Ovary (tissue), 9 donors: ENCODE results near the gene TMED5. TPM values are rescaled to one million over a fixed set of nuclear protein-coding genes. Genes with fewer than 3 reads are reported as not detected.

Experiments used
- DNase-seq, 5 donors: peaks; one replicate each; pipeline ENCODE4 v3.0.0-alpha.2; 2019 to 2020
- H3K27ac ChIP-seq, 2 donors: fragments of 200-600 bp; one replicate each; pipeline versions ENCODE4 v1.5.1 to v1.8.0; 2019 to 2022
- H3K27me3 ChIP-seq: fragments of 200-600 bp; one replicate; pipeline ENCODE4 v1.8.0; 2022
- H3K36me3 ChIP-seq: fragments of 200-600 bp; sonication (generic); one replicate; pipeline ENCODE4 v1.5.1; 2019
- H3K4me1 ChIP-seq: one replicate; pipeline ENCODE4 v1.8.1; 2013; ENCODE audit warnings: mild to moderate bottlenecking, moderate library complexity; ENCODE audit not compliant: insufficient read depth
- H3K4me3 ChIP-seq: fragments of 200-600 bp; sonication (generic); one replicate; pipeline ENCODE4 v1.5.1; 2017
- H3K9me3 ChIP-seq, 2 donors: fragments of 200-600 bp in 1 of 2; sonication (generic) in 1 of 2; one replicate each; pipeline versions ENCODE4 v1.5.1 to v1.8.1; 2013 to 2019; ENCODE audit warnings: mild to moderate bottlenecking in 1 of 2, moderate library complexity in 1 of 2
- CTCF ChIP-seq, 3 donors: fragments of 450-650 bp in 2 of 3; fragments of 200-600 bp in 1 of 3; IDR thresholded peaks; one replicate each; pipeline versions ENCODE4 v1.5.1 to v1.8.0; 2016 to 2022; ENCODE audit warnings: antibody characterized with exemption in 3 of 3, mild to moderate bottlenecking in 1 of 3
- EP300 ChIP-seq: sonication (generic); formaldehyde crosslinking; IDR thresholded peaks from one replicate; pipeline ENCODE4 v1.6.1; 2017; ENCODE audit warnings: antibody characterized with exemption
- POLR2A ChIP-seq: fragments of 450-650 bp; IDR thresholded peaks from one replicate; pipeline ENCODE4 v1.6.1; 2017; ENCODE audit warnings: antibody characterized with exemption, mild to moderate bottlenecking, moderate library complexity
- WGBS, 3 donors: extraction: QIAGEN DNeasy Blood & Tissue Kit in 1 of 3; methylation state at CpG; one replicate each; pipeline versions ENCODE4 v1.1.5 to v1.1.7; 2013 to 2017; 5-methylcytosine and 5-hydroxymethylcytosine counted together
- intact Hi-C, 4 donors: fragments of 100-400 bp; cut with DNase I; formaldehyde crosslinking; loops; one replicate each; pipeline versions ENCODE4 v1.11.0 to v1.15.1; 2022 to 2023
- polyA plus RNA-seq, 2 donors: library from polyadenylated mRNA; stranded (reverse); fragments of 200-250 nt in 1 of 2; fragments of 350-450 nt in 1 of 2; fragmentation: Illumina TruSeq in 1 of 2; extraction: RNeasy Lipid Tissue Mini Kit (QIAGEN cat#74804) in 1 of 2; gene quantifications; one replicate each; pipeline ENCODE4 v1.2.3, GENCODE V29; 2013 to 2014
- total RNA-seq, 7 donors: library from RNA; depleted of rRNA in 2 of 7; stranded (reverse); fragments of >200 nt in 2 of 7; fragmentation: NEBNext Ultra II Directional in 3 of 7; extraction: Animal tissue kit (Norgen Biotek cat#: 25700) in 3 of 7; gene quantifications; one replicate each; pipeline versions ENCODE4 v1.1.0 to v1.2.4, GENCODE V29; 2016 to 2023
- donor health status: DM: no; HTN: no; CAD: no; lungs with moderate emphysema.
- donor health status: DM: no; HTN: no; CAD: no.
- donor health status: Bipolar disorder and iron deficiency.
- donor health status: DM: yes; HTN: yes; CAD: no.
- donor health status: DM: no; HTN: no; CAD: no.
- donor health status: DM: yes; HTN: yes; CAD: no.

The TMED5 gene
- total and polyA plus RNA-seq, 9 donors, result 15.2 to 51.0 (median 37.1) TPM

- no peak overlapping the region for H3K4me3 ChIP-seq
- H3K9me3 ChIP-seq, result no peaks in the 10 kb centered on the region
- H3K4me1 ChIP-seq, result no peaks in the 10 kb centered on the region
- TF ChIP-seq CTCF (IDR thresholded peaks at IDR 0.05), result no peak
- no peak for TF ChIP-seq EP300
- TF ChIP-seq POLR2A, result no peak
- H3K36me3 ChIP-seq, result no peaks in the 10 kb centered on the region
- DNase-seq, result no peak
- intact Hi-C loops, result no loop called here
- no peaks in the 10 kb centered on the region for H3K27me3 ChIP-seq
- no peak overlapping the region for H3K27ac ChIP-seq
- WGBS, 3 donors, result 95 to 99% (median 97%) methylated on average over 3 of the region's 3 CpGs
These were observed 67.1 kb downstream of the TMED5 start for GRCh38 chr1:93113127-93113526.

GRCh38 chr1:93111561-93111960 is 68.7 kb downstream of the TMED5 start:
- intact Hi-C loops, result no loop called here
- no peaks in the 10 kb centered on the region for H3K27me3 ChIP-seq
- no peaks in the 10 kb centered on the region for H3K36me3 ChIP-seq
- H3K4me1 ChIP-seq, result no peaks in the 10 kb centered on the region
- DNase-seq, result no peak
- TF ChIP-seq CTCF (IDR thresholded peaks at IDR 0.05), result no peak
- no peak for TF ChIP-seq POLR2A
- no peak for TF ChIP-seq EP300
- no peak overlapping the region for H3K4me3 ChIP-seq
- no peak overlapping the region for H3K27ac ChIP-seq
- H3K9me3 ChIP-seq, result no peaks in the 10 kb centered on the region

GRCh38 chr1:93111065-93111464 is 69.1 kb downstream of the TMED5 start:
- Histone ChIP-seq H3K4me1 (no peaks in the 10 kb centered on the region), H3K36me3 (no peaks in the 10 kb centered on the region), H3K9me3 (no peaks in the 10 kb centered on the region), H3K27me3 (no peaks in the 10 kb centered on the region), H3K27ac (no peak overlapping the region), H3K4me3 (no peak overlapping the region)
- 25 to 34% (median 32%) methylated on average over 1 of the region's 1 CpG for WGBS, 3 donors
- intact Hi-C loops, result no loop called here
- TF ChIP-seq POLR2A (no peak), CTCF (IDR thresholded peaks at IDR 0.05) (no peak), EP300 (no peak)
- no peak for DNase-seq

GRCh38 chr1:93109578-93109977 is 70.6 kb downstream of the TMED5 start:
- TF ChIP-seq CTCF (IDR thresholded peaks at IDR 0.05), result no peak
- TF ChIP-seq EP300, result no peak
- no peak for TF ChIP-seq POLR2A
- Histone ChIP-seq H3K9me3 (no peaks in the 10 kb centered on the region), H3K36me3 (no peaks in the 10 kb centered on the region), H3K4me3 (no peak overlapping the region), H3K27ac (no peak overlapping the region), H3K4me1 (no peaks in the 10 kb centered on the region), H3K27me3 (no peaks in the 10 kb centered on the region)
- intact Hi-C loops, result no loop called here
- WGBS, 3 donors, result 96 to 98% (median 97%) methylated on average over 2 of the region's 2 CpGs
- DNase-seq, result no peak

GRCh38 chr1:93108335-93108734 is 71.9 kb downstream of the TMED5 start:
- no peaks in the 10 kb centered on the region for H3K27me3 ChIP-seq
- TF ChIP-seq EP300, result no peak
- TF ChIP-seq POLR2A, result no peak
- no peak for TF ChIP-seq CTCF (IDR thresholded peaks at IDR 0.05)
- WGBS, 3 donors, result 97 to 98% (median 97%) methylated on average over 2 of the region's 2 CpGs
- H3K27ac ChIP-seq, result no peak overlapping the region
- DNase-seq, result no peak
- no peaks in the 10 kb centered on the region for H3K36me3 ChIP-seq
- intact Hi-C loops, result no loop called here
- H3K4me1 ChIP-seq, result no peaks in the 10 kb centered on the region
- H3K9me3 ChIP-seq, result no peaks in the 10 kb centered on the region
- H3K4me3 ChIP-seq, result no peak overlapping the region
